ENCODE data around the gene SNAI3.
"Not testable (repeated sequence)": the region's sequence is repeated elsewhere in the genome, so short reads cannot be mapped to it uniquely, and the experiment has no call there.

Gene SNAI3

GRCh38 chr16:88678224-88678979, 7.9 kb downstream of the SNAI3 start:
- H3K27ac ChIP-seq: no peak overlapping the region

GRCh38 chr16:88677721-88678120, 8.6 kb downstream of the SNAI3 start:
- no peak overlapping the region for H3K27ac ChIP-seq
- no peak overlapping the region for H3K4me3 ChIP-seq

More at GRCh38 chr16:88678224-88678979, 7.9 kb downstream of the SNAI3 start:
- no peak overlapping the region for H3K4me3 ChIP-seq

GRCh38 chr16:88676502-88677242, 9.6 kb downstream of the SNAI3 start:
- no peak overlapping the region for H3K27ac ChIP-seq
- no peak overlapping the region for H3K4me3 ChIP-seq

- Histone ChIP-seq H3K4me3 (no peak overlapping the region), H3K27ac (no peak overlapping the region)
Observed at GRCh38 chr16:88673716-88674379, 12.5 kb downstream of the SNAI3 start.

GRCh38 chr16:88672776-88673175, 13.5 kb downstream of the SNAI3 start:
- Histone ChIP-seq H3K27ac (no peak overlapping the region), H3K4me3 (no peak overlapping the region)

GRCh38 chr16:88671806-88672205, 14.5 kb downstream of the SNAI3 start:
- Histone ChIP-seq H3K27ac (no peak overlapping the region), H3K4me3 (no peak overlapping the region)

GRCh38 chr16:88669980-88670379, 16.3 kb downstream of the SNAI3 start:
- Histone ChIP-seq H3K27ac (no peak overlapping the region), H3K4me3 (no peak overlapping the region)

- not testable (repeated sequence) for H3K4me3 ChIP-seq, H3K27ac ChIP-seq
Observed at GRCh38 chr16:88669493-88669892, 16.8 kb downstream of the SNAI3 start.

- Histone ChIP-seq H3K27ac (no peak overlapping the region), H3K4me3 (no peak overlapping the region)
Observed at GRCh38 chr16:88667461-88667860, 18.8 kb downstream of the SNAI3 start.

- H3K27ac ChIP-seq: no peak overlapping the region
- no peak overlapping the region for H3K4me3 ChIP-seq
Observed at GRCh38 chr16:88665570-88665969, 20.7 kb downstream of the SNAI3 start.

GRCh38 chr16:88665148-88665547, 21.2 kb downstream of the SNAI3 start:
- Histone ChIP-seq H3K4me3 (no peak overlapping the region), H3K27ac (no peak overlapping the region)

- H3K27ac ChIP-seq: peak within 1 kb of the TSS; percentile 52 to 96 (median 91)
- H3K4me3 ChIP-seq: peak within 1 kb of the TSS; percentile 55 to 94 (median 79)
Observed at GRCh38 chr16:88662843-88663606, 23.3 kb downstream of the SNAI3 start, which contains the start of gene MVD. Gene MVD (minus strand): TSS chr16:88663091. CDS start chr16:88663080, 11 bp downstream.

GRCh38 chr16:88662222-88662842, 24.0 kb downstream of the SNAI3 start:
- H3K27ac ChIP-seq: peak overlapping the region; percentile 52 to 96 (median 90)

GRCh38 chr16:88661468-88661867, 24.8 kb downstream of the SNAI3 start:
- H3K4me3 ChIP-seq: no peak overlapping the region

More at GRCh38 chr16:88662222-88662842, 24.0 kb downstream of the SNAI3 start:
- peak overlapping the region; percentile 55 to 94 (median 79) for H3K4me3 ChIP-seq

GRCh38 chr16:88659160-88659559, 27.1 kb downstream of the SNAI3 start:
- Histone ChIP-seq H3K4me3 (no peak overlapping the region), H3K27ac (no peak overlapping the region)

More at GRCh38 chr16:88661468-88661867, 24.8 kb downstream of the SNAI3 start:
- no peak overlapping the region for H3K27ac ChIP-seq

GRCh38 chr16:88658714-88659113, 27.6 kb downstream of the SNAI3 start:
- H3K4me3 ChIP-seq: no peak overlapping the region
- H3K27ac ChIP-seq: no peak overlapping the region

GRCh38 chr16:88657371-88657770, 28.9 kb downstream of the SNAI3 start:
- no peak overlapping the region for H3K4me3 ChIP-seq

GRCh38 chr16:88656291-88656980, 29.9 kb downstream of the SNAI3 start:
- no peak overlapping the region for H3K27ac ChIP-seq
- H3K4me3 ChIP-seq: no peak overlapping the region

More at GRCh38 chr16:88657371-88657770, 28.9 kb downstream of the SNAI3 start:
- H3K27ac ChIP-seq: no peak overlapping the region

All from skin epidermis (tissue), 12 donors.